Measurements from ENCODE around the gene KSR1. TPM values are rescaled to one million over a fixed set of nuclear protein-coding genes. Genes with fewer than 3 reads are reported as not detected.

Gene KSR1
- total RNA-seq, 1 donor from 2014 or later: 59.6 TPM

DNA sequence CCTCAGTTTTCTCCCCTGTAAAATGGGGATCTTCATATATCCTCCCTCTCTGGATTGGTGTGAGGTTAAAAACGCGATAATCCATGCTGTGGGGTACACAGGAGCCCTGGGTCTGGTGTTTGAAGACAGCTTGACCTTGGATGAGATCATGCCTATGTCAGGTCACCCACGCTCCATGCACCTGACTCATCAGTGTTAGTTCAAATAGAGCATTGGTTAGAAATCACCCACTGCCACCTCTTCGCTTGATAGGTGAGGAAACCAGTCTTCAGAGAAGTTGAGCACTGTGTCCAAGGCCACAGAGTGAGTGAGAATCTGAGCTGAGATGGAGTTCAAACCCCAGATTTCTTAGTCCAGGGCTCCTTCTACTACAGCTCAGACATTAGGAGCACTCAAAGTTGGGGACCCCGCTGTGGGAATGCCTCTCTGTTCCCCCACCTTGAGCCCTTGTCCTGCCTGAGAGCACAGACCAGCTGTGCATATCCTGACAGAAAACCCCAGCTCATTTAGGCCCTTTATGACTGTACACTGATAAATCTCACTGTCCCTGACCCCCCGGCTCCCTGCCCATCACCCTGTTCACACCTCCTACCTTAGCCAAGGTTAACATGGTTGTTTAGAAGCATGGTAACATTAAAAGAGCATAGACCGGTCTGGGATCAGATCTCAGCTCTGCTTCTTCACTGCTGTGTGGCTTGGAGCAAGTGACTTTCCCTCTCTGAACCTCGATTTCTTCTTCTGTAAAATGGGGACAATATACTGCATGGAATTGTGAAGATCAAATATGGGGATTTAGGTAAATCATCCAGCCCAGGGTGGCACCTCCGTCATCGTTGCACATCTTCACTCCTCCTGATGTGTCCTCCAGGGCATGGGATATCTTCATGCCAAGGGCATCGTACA lies 152.3 kb downstream of the KSR1 start:
- no peak for TF ChIP-seq CTCF (IDR thresholded peaks at IDR 0.05)
- H3K36me3 ChIP-seq: peaks cover 100% of the 10 kb centered on the region
- no peaks in the 10 kb centered on the region for H3K27me3 ChIP-seq (ENCODE audit: low read depth)
- no peak for DNase-seq
- H3K4me3 ChIP-seq: no peak overlapping the region
- intact Hi-C loops (cut with DNase I): loop anchor here (10.0 kb wide), 2 partner anchors 254 to 374 kb away; no protein-coding TSS in a partner anchor
- no peak for ATAC-seq
- no peaks in the 10 kb centered on the region for H3K4me1 ChIP-seq
- H3K27ac ChIP-seq: no peak overlapping the region
- no peaks in the 10 kb centered on the region for H3K9me3 ChIP-seq

DNA sequence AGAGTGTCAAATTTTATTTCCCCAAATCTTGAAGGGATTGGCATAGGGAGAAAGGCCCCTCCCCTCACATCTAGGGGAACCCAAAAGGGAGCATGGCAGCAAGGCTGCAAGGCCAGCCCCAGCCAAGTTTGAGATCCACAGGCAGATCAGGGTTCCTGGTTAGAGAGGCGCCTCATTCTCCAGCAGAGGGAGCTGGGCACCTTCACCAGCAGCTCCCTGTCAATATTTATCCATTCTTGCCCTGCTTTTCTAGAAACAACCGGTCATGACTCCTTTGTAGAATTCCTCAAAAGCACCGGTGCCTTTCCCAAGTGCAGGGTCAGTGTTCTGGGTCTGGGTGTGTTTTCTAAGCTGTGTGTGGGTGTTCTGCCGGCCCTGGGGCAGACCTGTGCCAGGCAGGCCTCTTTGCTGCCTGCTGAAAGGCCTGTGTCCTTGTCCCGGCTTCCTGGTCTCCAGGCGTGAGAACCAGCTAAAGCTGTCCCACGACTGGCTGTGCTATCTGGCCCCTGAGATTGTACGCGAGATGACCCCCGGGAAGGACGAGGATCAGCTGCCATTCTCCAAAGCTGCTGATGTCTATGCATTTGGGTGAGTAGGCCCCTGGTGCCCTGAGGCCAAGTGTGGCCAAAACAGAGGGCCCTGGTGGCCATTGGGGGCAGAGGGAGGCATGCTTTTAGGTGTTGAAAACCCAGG lies 153.5 kb downstream of the KSR1 start:
- DNase-seq (no peak), ATAC-seq (peak in 1 of 2 donors; percentile 41)
- no peaks in the 10 kb centered on the region for H3K4me1 ChIP-seq
- H3K27ac ChIP-seq: no peak overlapping the region
- peaks cover 100% of the 10 kb centered on the region for H3K36me3 ChIP-seq
- intact Hi-C loops (cut with DNase I): loop anchor here (10.0 kb wide), 2 partner anchors 255 to 375 kb away; no protein-coding TSS in a partner anchor
- H3K9me3 ChIP-seq: no peaks in the 10 kb centered on the region
- H3K27me3 ChIP-seq (ENCODE audit: low read depth): no peaks in the 10 kb centered on the region
- TF ChIP-seq CTCF (IDR thresholded peaks at IDR 0.05): peak; percentile 46
- H3K4me3 ChIP-seq: no peak overlapping the region

- no peak for ATAC-seq
- intact Hi-C loops (cut with DNase I): no loop called here
- Histone ChIP-seq H3K36me3 (peaks cover 100% of the 10 kb centered on the region), H3K9me3 (no peaks in the 10 kb centered on the region), H3K4me1 (no peaks in the 10 kb centered on the region), H3K4me3 (no peak overlapping the region), H3K27ac (no peak overlapping the region), H3K27me3 (ENCODE audit: low read depth) (no peaks in the 10 kb centered on the region)
- DNase-seq: no peak
- TF ChIP-seq CTCF (IDR thresholded peaks at IDR 0.05): no peak
These were observed 154.0 kb downstream of the KSR1 start for GRCh38 chr17:27610304-27610677.

DNA sequence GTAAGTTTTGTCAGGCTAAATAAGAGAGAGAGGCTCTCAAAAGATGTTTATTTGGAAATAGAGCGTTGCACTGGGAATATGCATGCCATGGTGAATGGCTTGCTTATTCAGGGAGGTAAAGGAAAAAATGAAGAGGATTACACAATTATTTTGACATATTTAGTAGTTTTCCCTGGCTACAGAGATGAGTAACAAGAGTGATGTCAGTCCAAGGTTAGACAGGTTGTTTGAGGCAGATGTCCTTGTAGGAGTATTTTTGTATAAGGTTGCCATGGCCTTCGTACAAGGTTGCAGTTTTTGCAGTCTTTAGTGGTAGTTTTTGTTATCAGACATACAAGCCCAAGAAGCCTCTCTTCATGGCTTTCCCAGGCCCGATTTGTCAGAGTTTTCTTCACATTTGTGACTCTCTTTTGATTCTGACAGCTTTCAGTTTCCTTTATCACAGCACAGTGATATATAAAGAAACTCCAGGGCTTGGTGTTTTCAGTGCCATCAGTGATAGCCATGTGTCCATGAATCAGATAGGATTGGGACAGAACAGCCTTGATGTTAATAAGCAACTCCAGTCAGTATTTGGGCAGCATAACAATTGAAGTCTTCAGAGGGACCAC lies 156.0 kb downstream of the KSR1 start:
- Histone ChIP-seq H3K27me3 (ENCODE audit: low read depth) (no peaks in the 10 kb centered on the region), H3K4me1 (no peaks in the 10 kb centered on the region), H3K27ac (no peak overlapping the region), H3K9me3 (no peaks in the 10 kb centered on the region), H3K36me3 (peaks cover 100% of the 10 kb centered on the region), H3K4me3 (no peak overlapping the region)
- DNase-seq (no peak), ATAC-seq (no peak)
- intact Hi-C loops (cut with DNase I): no loop called here
- TF ChIP-seq CTCF (IDR thresholded peaks at IDR 0.05): no peak

- H3K4me3 ChIP-seq: no peak overlapping the region
- intact Hi-C loops (cut with DNase I): no loop called here
These were observed 157.2 kb downstream of the KSR1 start for GRCh38 chr17:27613433-27613832.

More at GRCh38 chr17:27613433-27613832, 157.2 kb downstream of the KSR1 start:
- no peak for TF ChIP-seq CTCF (IDR thresholded peaks at IDR 0.05)
- no peaks in the 10 kb centered on the region for H3K4me1 ChIP-seq
- DNase-seq (peak; percentile 4), ATAC-seq (no peak)
- peaks cover 100% of the 10 kb centered on the region for H3K36me3 ChIP-seq
- no peaks in the 10 kb centered on the region for H3K9me3 ChIP-seq
- H3K27ac ChIP-seq: no peak overlapping the region
- H3K27me3 ChIP-seq (ENCODE audit: low read depth): no peaks in the 10 kb centered on the region
